ENCODE measurements around the gene XYLB.

The XYLB gene

DNA sequence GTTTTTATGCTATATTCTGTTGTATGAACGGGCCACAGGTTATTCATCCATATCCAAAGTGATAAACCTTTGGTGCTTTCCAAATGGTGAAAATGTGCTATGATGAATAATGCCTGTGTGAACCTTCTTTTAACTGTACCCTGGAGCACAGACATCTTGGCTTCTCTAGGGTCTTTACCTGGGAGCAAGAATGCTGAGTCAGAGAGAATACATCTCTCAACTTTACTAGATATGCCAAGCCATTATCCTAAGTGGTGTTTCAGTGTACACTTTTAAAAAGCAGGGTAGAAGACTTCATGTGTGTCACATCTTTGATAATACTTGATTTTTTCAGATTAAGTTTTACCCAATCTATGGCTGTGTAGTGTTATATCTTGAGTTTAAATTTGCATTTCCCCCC is 23.5 kb upstream of the XYLB start:
- DNase-seq (ENCODE audit: low read depth): no peak

DNA sequence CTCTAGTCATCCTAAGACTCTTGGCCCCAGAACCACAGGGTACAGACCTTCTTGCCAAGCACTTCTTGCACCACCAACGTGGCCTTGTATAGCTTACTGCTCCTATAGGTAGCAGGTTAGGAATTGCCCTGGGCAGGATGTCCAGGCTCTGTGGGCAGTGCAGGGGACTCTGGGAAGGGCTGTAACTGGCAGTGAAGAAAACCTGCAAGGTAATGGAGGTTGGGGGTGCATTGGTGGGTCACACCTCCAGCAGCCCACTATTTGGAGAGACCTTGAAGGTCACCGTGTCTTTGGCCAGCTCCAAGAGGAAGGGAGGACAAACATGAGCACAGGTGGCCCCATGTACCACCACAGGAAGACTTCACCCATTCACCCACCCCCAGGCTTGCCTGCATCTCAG is 21.3 kb upstream of the XYLB start:
- DNase-seq (ENCODE audit: low read depth): no peak

DNA sequence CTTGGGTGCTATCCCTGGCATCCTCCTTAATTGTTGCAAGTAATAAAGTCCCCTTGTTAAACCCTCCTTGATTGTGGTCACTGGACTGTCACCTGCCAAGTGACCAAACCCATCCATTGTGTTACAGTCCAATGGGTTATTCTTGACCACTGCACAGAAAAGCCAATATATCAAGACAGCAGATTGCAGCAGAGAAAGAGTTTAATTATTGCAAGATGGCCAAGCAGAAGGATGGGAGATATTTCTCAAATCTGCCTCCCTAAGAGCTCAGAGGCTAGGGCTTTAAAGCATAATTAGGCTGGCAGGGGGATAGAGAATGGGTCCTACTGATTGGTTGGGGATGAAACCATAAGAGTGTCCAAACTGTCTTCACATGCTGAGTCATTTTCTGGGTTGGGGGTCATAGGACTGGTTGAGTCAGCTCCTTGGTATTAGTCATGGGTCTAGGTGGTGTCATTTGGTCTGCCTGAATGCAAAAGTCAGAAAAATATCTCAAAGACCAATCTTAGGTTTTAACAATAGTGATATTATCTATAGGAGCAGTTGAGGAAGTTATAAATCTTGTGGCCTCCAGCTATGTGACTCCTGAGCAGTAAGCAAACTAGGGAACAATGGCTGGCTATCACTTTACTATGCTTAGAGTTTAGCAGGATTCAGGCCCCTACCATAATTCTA is 19.1 kb upstream of the XYLB start:
- peak; percentile 54 for DNase-seq (ENCODE audit: low read depth)

DNA sequence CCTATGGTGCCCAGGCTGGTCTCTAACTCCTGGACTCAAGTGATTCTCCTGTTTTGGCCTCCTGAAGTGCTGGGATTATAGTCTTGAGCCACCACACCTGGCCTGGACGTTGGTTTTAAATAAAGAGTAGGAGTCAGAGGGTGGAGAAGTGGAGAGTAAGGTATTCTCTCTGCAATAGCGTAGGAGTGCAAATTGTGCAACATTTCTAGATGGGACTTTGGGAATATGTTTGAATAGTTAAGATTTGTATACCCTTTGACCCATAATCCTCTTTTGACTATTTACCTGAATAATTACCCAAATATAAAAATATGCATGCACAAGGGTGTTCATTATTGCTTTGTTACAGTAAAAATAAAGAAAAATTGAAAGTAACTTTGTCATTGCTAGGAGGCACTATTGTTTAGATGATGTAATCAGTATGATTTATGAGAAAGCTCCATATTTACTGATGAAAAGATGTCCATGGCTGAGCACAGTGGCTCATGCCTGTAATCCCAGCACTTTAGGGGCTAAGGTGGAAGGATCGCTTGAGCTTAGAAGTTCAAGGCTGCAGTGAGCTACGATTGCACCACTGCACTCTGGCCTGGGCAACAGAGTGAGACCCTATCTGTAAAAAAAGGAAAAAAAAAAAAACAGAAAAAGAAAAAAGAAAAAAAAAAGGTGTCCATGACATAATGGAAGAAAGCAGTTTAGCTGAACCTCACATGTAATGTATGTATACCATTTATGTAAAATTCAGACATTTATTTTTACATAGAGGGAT is 15.1 kb upstream of the XYLB start:
- no peak for DNase-seq (ENCODE audit: low read depth)

DNA sequence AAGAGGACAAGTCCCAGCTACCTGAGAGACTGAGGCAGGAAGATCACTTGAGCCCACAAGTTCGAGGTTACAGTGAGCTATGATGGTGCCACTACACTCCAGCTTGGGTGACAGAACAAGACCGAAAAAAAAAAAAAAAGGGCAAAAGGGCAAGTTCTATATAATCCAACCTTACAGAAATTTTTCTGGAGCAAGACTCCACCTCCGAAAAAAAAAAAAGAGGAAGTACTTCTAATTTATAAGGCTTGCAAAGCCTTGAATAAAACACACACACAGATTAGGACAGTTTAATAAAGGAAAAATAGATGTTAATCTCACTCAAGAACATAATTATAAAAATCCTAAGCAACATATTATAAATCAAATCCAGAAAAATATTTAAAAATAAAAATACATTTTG is 14.4 kb upstream of the XYLB start:
- DNase-seq (ENCODE audit: low read depth): no peak

DNA sequence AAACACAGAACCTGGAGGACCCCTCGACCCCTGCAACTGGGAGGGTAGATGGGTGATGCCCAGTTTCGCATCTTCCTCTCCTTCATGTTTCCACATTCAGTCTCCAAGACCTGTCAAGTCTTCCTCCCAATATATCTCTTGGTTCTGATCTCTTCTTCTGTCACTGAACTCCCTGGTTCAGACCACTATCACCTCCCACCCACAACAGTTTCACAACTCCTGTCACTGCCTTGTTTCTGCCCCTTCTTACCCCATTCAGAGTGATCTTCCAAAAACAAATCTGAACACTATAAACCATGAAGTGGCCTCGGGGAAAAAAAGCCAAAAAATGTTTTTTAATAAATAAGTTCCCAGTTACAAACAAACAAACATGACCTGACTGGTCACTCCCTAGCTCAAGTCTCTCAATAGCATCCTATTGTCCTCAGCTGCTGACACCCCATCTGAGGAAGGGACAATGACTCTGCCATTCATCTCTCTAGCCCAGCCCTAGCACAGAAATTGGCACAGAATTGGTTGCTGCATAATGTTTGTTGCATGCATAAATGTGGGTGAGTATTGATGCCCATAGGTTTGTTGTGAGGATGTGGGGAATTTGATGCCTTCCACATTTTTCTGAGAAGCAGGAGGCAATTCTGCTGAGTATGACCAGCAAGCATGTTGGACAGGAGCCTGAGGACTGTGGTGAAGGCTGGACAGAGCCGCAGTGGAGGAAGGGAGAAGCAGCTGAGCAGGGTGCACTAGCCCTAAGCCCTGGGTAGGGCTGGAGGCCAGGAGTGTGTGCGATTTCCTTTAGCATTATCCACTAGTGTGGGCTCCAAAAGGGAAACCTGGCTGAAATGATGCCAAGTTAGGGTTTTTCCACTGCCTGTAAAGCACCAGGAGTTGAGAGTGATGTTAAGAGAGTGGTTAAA is 12.2 kb upstream of the XYLB start:
- DNase-seq (ENCODE audit: low read depth): peak; percentile 64

DNA sequence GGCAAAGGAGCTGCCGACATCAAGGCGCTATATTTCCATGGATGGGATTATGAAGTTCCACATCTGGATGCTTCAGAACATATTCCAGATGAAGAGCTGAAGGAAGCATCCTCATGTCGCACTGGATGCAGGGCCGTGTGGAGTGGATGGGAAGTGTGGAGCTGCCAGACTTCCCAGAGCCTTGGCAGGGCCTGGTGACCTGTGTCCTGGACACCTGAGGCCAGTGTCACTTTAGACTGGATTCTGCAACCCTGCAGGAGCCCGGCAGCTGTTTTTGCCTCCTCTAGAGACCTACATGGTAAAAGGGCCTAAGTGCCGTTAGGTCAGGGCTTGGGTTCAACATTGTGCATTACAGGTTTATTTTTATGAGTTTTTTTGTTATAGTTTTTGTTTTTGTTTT is 11.3 kb upstream of the XYLB start:
- no peak for DNase-seq (ENCODE audit: low read depth)

DNA sequence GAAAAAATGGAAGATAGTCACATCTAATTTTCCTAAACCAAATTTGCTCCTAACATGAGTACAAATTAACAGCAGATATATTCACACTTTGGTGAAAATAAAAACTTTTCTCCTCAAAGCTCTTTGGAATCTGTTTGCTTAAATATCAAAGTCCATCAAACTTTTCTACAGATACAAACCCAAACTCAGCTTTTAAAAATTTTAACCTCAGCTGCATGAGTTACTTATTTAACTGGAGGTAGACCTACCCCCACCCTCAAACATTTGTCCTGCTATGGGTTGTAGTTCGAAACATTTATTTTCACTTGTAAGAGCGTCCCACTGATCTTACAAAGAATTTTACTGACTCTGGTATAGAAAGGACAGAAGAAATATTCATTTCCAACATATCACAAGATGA is 8.9 kb upstream of the XYLB start:
- DNase-seq (ENCODE audit: low read depth): no peak

DNA sequence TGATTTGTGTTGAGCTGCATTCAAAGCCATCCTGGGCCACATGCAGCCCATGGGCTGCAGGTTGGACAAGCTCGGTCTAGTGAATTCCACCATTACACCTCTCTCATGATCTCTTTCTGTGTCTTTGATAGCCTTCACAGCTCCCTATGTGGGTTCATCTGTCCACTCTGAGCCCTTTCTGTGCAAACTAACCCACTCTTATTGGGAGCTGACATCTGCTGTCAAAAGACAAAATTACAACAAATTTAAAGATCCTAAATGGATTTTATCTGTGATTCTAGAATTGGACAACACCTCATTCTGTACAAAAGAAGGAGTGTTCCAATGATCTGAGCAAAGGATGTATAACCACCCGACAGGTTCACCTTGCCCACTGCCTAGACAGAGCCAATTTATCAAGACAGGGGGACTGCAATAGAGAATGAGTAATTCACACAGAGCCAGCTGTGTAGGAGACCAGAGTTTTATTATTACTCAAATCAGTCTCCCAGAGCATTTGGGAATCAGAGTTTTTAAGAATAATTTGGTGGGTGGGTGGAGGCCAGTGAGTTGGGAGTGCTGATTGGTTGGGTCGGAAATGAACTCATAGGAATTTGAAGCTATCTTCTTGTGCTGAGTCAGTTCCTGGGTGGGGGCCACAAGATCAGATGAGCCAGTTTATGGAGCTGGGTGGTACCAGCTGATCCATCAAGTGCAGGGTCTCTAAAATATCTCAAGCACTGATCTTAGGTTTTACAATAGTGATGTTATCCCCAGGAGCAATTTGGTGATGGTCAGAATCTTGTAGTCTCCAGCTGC is 2.6 kb upstream of the XYLB start:
- DNase-seq (ENCODE audit: low read depth): no peak

DNA sequence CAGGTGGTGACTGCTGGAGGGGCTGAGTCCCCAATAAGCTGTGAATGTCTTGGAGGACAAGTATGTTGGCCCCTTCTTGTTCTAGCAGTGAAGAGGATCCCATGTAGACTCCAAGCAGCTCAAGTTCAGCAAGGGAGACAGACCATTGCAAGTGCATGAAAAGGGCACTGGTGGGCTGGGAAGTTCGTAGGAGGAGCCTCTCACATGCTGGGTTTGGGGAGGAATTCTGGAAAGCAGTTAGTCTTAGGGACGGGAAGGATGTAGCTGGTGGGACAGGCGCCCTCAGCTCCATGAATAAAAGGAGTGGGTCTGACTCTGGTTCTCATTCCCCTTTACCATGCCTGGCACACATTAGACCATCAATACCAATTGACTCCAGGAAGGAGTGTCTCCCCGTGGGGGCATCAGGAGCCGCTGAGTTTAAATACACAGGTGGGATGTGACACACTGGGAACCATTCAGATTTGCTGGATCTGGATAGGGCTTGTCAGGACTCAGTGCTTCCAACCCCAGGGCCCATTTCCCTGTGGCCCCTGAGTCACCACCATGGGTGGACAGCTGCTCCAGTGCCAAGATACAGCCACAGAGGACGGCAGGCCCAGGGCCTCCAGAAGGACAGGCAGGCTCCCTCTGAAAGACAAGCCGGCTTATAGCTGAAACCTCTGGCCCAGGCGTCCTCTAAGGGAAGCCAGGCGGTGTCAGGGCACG is 552 bp upstream of the XYLB start:
- DNase-seq (ENCODE audit: low read depth): no peak

DNA sequence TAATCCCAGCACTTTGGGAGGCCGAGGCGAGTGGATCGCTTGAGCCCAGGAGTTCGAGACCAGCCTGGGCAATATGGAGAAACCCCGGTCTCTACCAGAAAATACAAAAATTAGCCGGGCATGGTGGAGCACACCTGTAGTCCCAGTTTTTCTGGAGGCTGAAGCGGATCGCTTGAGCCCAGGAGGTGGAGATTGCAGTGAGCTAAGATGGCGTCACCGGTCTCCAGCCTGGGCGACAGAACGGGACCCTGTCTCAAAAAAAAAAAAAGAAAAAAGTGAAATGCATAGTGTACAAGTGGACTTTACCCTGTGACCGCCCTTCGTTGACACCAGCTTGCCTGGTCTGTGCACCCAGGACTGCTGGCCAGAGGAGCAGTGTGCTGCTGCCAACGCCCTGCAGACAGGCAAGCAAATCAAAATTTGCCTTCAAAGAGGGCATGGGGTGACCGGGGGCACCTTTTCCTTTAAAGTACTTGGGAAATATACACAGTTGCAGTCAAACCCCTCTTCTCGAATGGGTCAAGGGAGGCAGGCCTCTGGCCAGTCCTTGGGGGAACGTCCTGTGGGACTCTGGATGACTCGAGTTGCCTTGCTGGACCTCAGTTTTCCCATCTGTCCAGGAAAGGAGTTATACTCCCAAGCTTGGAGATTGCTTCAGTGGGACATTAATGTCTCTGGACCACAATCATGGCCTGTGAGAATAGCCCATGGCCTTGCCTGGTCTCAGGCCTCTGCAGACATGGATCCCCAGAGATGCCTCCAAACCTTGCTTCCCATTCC is 1.0 kb downstream of the XYLB start:
- no peak for DNase-seq (ENCODE audit: low read depth)

DNA sequence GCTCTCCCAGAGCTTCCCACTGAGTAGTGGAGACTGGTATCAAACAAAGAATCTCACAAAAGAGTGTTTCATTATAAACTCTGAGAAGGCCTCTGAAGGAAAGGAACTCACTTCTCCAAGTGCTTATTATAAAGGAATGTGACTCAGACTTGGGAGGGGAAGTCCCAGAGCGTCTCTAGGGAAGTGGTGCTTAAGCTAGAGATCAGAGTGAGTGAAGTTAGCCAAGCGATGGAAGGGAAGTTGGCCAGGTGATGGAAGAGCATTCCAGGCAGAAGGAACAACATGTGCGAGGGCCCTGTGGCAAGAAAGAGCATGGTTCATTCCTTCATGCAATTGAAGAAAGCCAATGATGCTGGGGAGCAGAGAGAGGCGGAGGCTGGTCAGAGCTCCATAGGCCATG is 2.3 kb downstream of the XYLB start:
- DNase-seq (ENCODE audit: low read depth): no peak

DNA sequence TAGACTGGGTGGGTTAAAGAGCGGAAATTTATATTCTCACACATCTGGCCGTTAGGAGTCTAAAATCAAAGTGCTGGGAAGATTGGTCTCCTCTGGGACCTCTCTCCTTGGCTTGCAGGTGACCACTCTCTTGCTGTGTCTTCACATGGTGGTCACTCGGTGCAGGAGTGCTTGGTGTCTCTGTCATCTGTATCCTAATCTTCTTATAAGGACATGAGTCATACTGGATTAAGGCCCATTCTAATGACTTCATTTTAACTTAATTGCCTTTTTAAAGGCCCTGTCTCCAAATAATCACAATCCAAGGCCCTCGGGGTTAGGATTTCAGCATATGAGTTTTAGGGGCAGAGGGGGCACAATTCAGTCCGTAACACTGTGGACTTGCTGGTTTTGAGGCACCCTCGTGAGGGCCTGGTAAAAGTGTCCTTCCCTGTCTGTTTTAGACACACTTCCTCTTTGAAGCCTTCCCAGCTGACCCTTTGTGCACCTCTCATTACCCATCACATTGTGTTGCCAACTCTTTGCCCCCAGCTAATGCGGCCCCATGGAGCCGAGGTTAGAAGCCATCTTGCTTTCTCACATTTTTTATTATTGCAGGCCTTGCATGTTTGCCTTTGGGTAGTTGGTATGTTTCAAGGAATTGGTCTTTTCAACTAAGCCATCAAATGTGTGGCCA is 3.2 kb downstream of the XYLB start:
- DNase-seq (ENCODE audit: low read depth): no peak

DNA sequence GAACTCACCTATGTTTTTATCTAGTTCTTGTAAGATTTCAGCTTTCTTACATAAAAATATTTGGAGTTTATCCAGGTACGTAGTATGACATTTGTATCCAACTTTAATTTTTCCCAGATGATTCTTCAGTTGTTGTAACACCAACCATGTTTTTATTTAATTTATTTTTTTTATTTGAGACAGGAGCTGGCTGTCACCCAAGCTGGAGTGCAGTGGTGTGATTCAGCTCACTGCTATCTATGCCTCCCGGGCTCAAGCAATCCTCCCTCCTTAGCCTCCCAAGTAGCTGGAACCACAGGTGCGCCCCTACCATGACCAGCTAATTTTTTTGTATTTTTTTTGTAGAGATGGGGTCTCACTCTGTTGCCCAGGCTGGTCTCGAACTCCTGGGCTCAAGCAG is 6.6 kb downstream of the XYLB start:
- DNase-seq (ENCODE audit: low read depth): peak; percentile 34

DNA sequence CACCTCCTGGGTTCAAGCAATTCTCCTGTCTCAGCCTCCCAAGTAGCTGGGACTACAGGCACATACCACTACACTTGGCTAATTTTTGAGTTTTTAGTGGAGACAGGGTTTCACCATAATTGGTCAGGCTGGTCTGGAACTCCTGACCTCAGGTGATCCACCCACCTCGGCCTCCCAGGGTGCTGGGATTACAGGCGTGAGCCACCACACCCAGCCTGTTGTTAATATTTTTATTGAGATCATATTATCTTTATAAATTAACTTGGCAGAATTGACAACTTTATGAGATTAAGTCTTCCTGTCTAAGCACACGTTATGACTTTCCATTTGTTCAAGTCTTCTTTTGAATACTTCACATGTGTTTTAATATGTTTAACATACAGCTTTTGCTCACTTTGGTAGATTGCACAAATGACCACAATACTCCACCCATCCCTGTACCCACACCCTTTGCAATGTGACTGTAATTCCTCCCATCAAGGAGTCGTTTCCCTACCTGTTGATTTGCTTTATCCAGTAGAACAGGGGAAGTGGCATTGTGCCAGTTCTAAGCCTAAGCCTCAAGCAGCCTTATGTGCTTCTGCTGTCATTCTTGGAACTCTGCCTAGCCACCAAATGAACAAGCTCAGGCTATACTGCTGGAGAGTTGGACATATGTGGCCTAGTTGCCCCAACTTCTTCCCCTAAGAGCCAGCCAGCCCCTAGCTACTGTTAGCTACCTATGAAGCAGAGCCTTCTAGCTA is 8.2 kb downstream of the XYLB start:
- peak; percentile 41 for DNase-seq (ENCODE audit: low read depth)

DNA sequence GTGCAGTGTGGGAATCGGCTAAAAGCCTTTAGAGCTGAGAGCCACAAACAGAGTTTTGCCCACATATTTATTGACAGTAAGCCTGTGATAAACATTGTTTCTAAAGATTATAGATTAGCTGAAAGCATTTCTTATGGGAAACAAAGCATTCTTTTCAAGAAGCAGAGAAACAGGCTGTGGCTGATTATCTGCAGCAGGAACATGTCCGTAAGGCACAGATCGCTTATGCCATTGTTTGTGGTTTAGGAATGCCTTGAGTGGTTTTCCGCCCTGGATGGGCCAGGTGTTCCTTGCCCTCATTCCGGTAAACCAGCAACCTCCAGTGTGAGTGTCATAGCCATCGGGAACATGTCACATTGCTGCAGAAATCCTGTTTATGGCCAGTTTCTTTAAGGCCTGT is 12.5 kb downstream of the XYLB start:
- DNase-seq (ENCODE audit: low read depth): no peak

DNA sequence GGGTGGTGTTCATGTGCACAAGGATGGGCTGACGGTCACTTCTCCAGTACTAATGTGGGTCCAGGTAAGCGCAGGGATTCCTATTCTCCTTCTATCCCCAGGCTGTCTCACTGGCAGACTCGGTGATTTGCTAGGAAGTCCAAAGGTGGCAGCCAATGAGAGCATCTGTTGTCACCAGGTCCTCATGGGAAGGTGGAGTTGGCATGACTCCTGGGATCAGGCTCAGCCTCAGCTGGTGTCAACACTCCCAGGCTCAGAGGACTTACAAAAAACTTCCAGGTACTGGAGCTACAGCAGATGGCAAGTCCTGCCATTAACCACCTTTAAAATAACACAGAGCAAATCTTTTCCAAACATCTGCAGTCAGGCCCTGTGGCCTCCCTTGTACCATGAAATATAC is 13.8 kb downstream of the XYLB start:
- no peak for DNase-seq (ENCODE audit: low read depth)

DNA sequence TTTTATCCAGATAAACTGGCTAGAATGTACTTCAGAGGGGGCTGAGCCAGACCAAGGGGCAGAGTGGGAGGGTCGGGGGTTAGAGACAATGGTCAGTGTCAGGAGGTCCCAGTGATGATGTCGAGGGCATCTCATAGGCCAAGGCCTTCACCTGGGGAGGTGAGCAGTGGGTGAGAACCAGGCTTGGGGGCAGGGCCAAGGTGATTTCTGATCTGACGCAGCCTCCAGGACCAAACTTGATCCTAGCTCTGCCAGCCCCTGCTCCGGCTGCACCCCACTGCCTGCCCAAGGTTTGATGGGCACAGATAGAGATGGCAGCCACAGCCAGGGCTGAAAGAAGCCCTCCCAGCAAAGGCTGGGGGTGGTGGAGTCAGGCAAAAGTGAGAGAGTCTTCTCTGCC is 14.9 kb downstream of the XYLB start:
- DNase-seq (ENCODE audit: low read depth): no peak

DNA sequence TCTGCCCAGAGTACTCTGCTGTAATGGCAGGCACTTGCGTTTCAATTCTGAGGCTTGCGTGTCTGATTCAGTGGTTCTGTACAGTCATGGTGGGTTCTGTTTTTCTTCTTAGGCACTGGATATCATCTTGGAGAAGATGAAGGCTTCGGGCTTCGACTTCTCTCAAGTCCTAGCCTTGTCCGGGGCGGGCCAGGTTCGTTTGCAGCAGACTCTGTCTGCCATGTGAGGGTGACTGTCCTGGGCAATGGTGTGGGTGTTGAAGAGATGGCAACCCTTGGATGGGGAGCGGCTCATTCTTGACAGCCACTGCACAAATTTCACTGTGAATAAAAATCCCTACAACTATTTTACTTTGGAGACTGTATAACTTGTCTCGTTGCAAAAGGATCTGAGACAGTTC is 16.2 kb downstream of the XYLB start:
- DNase-seq (ENCODE audit: low read depth): no peak

Data from amniotic epithelial cell (primary cell).